Breast epithelium (tissue), 4 donors: ENCODE measurements around the gene CAMK2N2. TPM values are rescaled to one million over a fixed set of nuclear protein-coding genes. Genes with fewer than 3 reads are reported as not detected.

Source experiments
- DNase-seq, 2 donors: peaks; one replicate each; pipeline ENCODE4 v3.0.0-alpha.2; 2019; ENCODE audit warnings: low spot score in 2 of 2
- H3K27ac ChIP-seq, 2 donors: fragments of 200-600 bp; sonication (generic) in 1 of 2; one replicate each; pipeline ENCODE4 v1.5.1; 2016 to 2019; ENCODE audit warnings: mild to moderate bottlenecking in 1 of 2
- H3K27me3 ChIP-seq, 2 donors: fragments of 200-600 bp; sonication (generic) in 1 of 2; one replicate each; pipeline versions ENCODE4 v1.5.1 to v1.6.0; 2017 to 2019; ENCODE audit warnings: control low read depth in 1 of 2, mild to moderate bottlenecking in 1 of 2
- H3K36me3 ChIP-seq: fragments of 200-600 bp; one replicate; pipeline ENCODE4 v1.5.1; 2019
- H3K4me1 ChIP-seq, 2 donors: fragments of 200-600 bp; sonication (generic); one replicate each; pipeline ENCODE4 v1.5.1; 2016 to 2019; ENCODE audit warnings: control low read depth in 1 of 2
- H3K4me3 ChIP-seq, 3 donors: fragments of 200-600 bp; sonication (generic); 1 replicate in 2 of 3; 2 replicates in 1 of 3; pipeline ENCODE4 v1.5.1; 2016 to 2019; ENCODE audit warnings: mild to moderate bottlenecking in 3 of 3, moderate library complexity in 2 of 3
- H3K9me3 ChIP-seq, 2 donors: fragments of 200-600 bp; sonication (generic) in 1 of 2; one replicate each; pipeline ENCODE4 v1.5.1; 2016 to 2019; ENCODE audit warnings: control low read depth in 1 of 2
- CTCF ChIP-seq, 3 donors: fragments of 450-650 bp; IDR thresholded peaks; one replicate each; pipeline ENCODE4 v1.5.1; 2016 to 2017; ENCODE audit warnings: antibody characterized with exemption in 3 of 3, mild to moderate bottlenecking in 3 of 3, moderate library complexity in 3 of 3
- POLR2A ChIP-seq: fragments of 450-650 bp; IDR thresholded peaks from one replicate; pipeline ENCODE4 v1.6.1; 2016; ENCODE audit warnings: antibody characterized with exemption, mild to moderate bottlenecking, moderate library complexity
- POLR2AphosphoS5 ChIP-seq, 3 donors: sonication (generic); formaldehyde crosslinking; IDR thresholded peaks; one replicate each; pipeline ENCODE4 v1.6.1; 2017; ENCODE audit warnings: antibody characterized with exemption in 3 of 3
- intact Hi-C: fragments of 100-400 bp; cut with DNase I; formaldehyde crosslinking; loops from one replicate; pipeline ENCODE4 v1.15.1; 2023; ENCODE audit warnings: low total_unique reads
- total RNA-seq, 3 donors: library from RNA; depleted of rRNA; stranded (reverse); fragments of >200 nt; gene quantifications; one replicate each; pipeline ENCODE4 v1.1.0, GENCODE V29; 2016

CAMK2N2 gene
- total RNA-seq, 3 donors from 2014 or later, result not detected

DNA sequence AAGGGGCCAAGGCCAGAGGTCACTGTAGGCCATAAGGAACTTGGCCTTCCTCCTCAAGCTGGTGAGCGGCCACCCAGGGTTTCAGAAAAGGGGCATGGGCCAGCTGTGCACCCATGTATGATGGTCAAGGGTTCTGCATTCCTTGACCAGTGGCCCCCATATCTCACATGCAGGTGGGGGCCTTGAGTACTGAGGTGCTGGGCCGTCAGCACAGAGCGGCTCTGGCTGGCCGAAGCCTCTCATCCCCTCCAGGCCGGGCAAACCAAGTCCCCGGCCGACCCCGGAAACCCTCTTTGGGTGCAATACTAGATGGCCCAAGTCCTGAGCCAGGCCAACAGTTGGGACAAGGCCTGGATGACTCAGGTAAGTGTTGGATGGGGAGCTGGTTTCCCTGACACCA, 22.1 kb downstream of the CAMK2N2 start:
- no peaks in the 10 kb centered on the region for H3K9me3 ChIP-seq
- H3K4me3 ChIP-seq, result no peak overlapping the region
- no peak for DNase-seq
- H3K27ac ChIP-seq, result no peak overlapping the region
- intact Hi-C loops, result no loop called here
- no peaks in the 10 kb centered on the region for H3K4me1 ChIP-seq
- no peak for TF ChIP-seq POLR2A
- no peak for TF ChIP-seq CTCF (IDR thresholded peaks at IDR 0.05)
- no peak for TF ChIP-seq POLR2AphosphoS5 (IDR thresholded peaks at IDR 0.05)
- H3K27me3 ChIP-seq, result no peaks in the 10 kb centered on the region
- peaks cover 3% of the 10 kb centered on the region for H3K36me3 ChIP-seq

DNA sequence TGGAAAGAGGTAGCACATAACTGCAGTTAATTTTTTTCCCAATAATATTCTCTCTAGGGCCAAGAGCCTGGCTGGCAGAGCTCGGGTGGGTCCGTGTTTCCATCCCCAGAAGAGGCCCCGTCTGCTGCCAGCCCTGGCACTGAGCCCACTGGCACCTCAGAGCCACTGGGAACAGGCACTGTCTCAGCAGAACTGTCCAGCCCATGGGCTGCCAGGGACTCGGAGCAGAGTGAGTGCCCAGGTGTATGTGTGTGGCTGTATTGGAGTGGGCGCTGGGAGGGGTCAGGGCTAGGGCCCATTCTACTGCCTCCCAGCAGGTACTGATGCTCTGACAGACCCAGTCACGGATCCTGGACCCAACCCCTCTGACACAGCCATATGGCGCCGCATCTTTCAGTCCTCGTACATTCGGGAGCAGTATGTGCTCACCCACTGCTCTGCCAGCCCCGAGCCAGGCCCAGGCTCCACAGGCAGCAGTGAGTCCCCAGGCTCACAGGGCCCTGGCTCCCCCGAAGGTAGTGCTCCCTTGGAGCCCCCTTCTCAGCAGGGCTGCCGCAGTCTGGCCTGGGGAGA, 23.0 kb downstream of the CAMK2N2 start:
- no peaks in the 10 kb centered on the region for H3K27me3 ChIP-seq
- H3K4me3 ChIP-seq, result no peak overlapping the region
- no peaks in the 10 kb centered on the region for H3K4me1 ChIP-seq
- no peaks in the 10 kb centered on the region for H3K36me3 ChIP-seq
- no peak overlapping the region for H3K27ac ChIP-seq
- intact Hi-C loops, result no loop called here
- TF ChIP-seq POLR2AphosphoS5 (IDR thresholded peaks at IDR 0.05), result no peak
- TF ChIP-seq POLR2A, result no peak
- no peak for TF ChIP-seq CTCF (IDR thresholded peaks at IDR 0.05)
- H3K9me3 ChIP-seq, result no peaks in the 10 kb centered on the region
- no peak for DNase-seq

GRCh38 chr3:184237807-184238206, 23.5 kb downstream of the CAMK2N2 start:
- no peak overlapping the region for H3K4me3 ChIP-seq
- no peaks in the 10 kb centered on the region for H3K9me3 ChIP-seq
- no peaks in the 10 kb centered on the region for H3K4me1 ChIP-seq
- TF ChIP-seq POLR2A (no peak), CTCF (IDR thresholded peaks at IDR 0.05) (no peak), POLR2AphosphoS5 (IDR thresholded peaks at IDR 0.05) (no peak)
- H3K27ac ChIP-seq, result no peak overlapping the region
- H3K27me3 ChIP-seq, result peaks cover 0 to 4% of the 10 kb centered on the region in 2 donors
- intact Hi-C loops, result no loop called here
- H3K36me3 ChIP-seq, result no peaks in the 10 kb centered on the region
- DNase-seq, result no peak

DNA sequence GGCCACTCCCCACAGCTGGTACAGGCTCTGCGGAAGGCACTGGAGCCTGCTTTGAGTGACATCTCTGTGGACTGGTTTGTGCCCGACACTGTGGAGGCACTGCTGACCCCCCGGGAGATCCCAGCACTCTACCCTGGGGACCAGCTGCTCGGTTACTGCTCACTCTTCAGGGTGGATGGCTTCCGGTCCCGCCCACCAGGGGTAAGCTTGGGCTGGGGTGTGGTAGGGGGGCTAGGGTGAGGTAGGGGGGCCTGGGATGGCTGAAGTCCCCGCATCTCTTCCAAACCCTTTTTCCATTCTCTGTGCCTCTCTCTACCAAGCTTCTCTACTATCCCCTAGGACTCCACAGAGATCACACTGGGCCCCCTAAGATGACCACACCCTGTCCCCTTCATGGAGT, 24.1 kb downstream of the CAMK2N2 start:
- intact Hi-C loops, result no loop called here
- Histone ChIP-seq H3K9me3 (no peaks in the 10 kb centered on the region), H3K36me3 (no peaks in the 10 kb centered on the region), H3K27me3 (peaks cover 0 to 10% of the 10 kb centered on the region in 2 donors), H3K4me3 (no peak overlapping the region), H3K4me1 (no peaks in the 10 kb centered on the region), H3K27ac (no peak overlapping the region)
- TF ChIP-seq CTCF (IDR thresholded peaks at IDR 0.05) (no peak), POLR2AphosphoS5 (IDR thresholded peaks at IDR 0.05) (no peak), POLR2A (no peak)
- no peak for DNase-seq

DNA sequence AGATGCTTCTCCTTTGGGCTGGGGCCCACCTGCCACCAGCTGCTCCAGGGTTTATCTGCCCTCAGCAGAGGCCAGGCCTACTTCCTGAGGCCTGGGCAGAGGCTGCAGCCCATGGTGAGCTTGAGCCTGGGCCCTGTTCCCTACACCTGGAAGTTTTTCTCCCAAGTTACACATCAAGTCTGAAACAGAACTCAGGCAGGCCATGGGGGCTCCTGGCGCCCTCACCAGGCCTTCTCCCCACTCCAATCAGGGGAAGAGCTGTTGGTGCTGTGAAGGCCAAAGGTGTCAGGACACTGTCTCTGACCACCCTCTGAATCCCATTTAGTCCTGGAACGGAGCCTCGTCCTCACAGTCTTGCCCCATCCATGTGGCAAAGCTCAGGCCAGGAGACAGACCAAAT, 24.7 kb downstream of the CAMK2N2 start:
- Histone ChIP-seq H3K36me3 (no peaks in the 10 kb centered on the region), H3K4me1 (no peaks in the 10 kb centered on the region), H3K9me3 (no peaks in the 10 kb centered on the region), H3K27ac (no peak overlapping the region), H3K27me3 (peaks cover 0 to 15% of the 10 kb centered on the region in 2 donors), H3K4me3 (no peak overlapping the region)
- intact Hi-C loops, result no loop called here
- TF ChIP-seq CTCF (IDR thresholded peaks at IDR 0.05) (no peak), POLR2A (no peak), POLR2AphosphoS5 (IDR thresholded peaks at IDR 0.05) (no peak)
- no peak for DNase-seq
